Right ventricle myocardium inferior (tissue), 1 donor: ENCODE results near the gene IL1R2. TPM values are rescaled to one million over a fixed set of nuclear protein-coding genes. Genes with fewer than 3 reads are reported as not detected.

Source experiments
- ATAC-seq: fragments of 200-7000 bp; cut with Tn5 transposase; one replicate; pipeline ENCODE4 v1.9.1; 2020; ENCODE audit warnings: mild to moderate bottlenecking, moderate library complexity
- DNase-seq: peaks from one replicate; pipeline ENCODE4 v3.0.0; 2021; ENCODE audit errors: missing footprints
- intact Hi-C: fragments of 100-400 bp; cut with DNase I; formaldehyde crosslinking; loops from one replicate; pipeline ENCODE4 v1.11.0; 2022
- long read RNA-seq: library from polyadenylated mRNA; unstranded; transcript quantifications from one replicate; pipeline ENCODE4 v2.0.0, GENCODE V29; 2021
- total RNA-seq: library from RNA; stranded (reverse); fragmentation: NEBNext Ultra II Directional; extraction: Animal tissue kit (Norgen Biotek cat#: 25700); gene quantifications from one replicate; pipeline ENCODE4 v1.2.1, GENCODE V29; 2021
- donor health status: DM: no; HTN: yes; CAD: no; lungs with severe emphysema.

The IL1R2 gene, protein sequence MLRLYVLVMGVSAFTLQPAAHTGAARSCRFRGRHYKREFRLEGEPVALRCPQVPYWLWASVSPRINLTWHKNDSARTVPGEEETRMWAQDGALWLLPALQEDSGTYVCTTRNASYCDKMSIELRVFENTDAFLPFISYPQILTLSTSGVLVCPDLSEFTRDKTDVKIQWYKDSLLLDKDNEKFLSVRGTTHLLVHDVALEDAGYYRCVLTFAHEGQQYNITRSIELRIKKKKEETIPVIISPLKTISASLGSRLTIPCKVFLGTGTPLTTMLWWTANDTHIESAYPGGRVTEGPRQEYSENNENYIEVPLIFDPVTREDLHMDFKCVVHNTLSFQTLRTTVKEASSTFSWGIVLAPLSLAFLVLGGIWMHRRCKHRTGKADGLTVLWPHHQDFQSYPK
- 1.3 TPM for total RNA-seq
- long read RNA-seq, result 0 reads

DNA sequence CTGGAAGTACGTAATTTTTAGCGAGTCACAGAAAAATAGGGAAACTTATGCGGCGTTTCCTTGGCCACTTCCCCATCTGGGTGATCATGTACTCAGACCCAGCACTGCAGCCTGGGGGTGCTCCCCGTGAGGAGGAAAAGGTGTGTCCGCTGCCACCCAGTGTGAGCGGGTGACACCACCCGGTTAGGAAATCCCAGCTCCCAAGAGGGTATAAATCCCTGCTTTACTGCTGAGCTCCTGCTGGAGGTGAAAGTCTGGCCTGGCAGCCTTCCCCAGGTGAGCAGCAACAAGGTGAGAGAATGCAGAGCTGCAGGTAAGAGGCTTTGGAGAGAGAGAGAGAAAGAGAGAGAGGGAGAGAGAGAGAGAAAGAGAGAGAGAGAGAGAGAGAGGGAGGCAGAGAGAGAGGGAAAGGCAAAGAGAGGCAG is at the start of gene IL1R2:
Gene IL1R2, plus strand, starts transcription at position 240 of the 425 bp plus-strand sequence. CDS start 16,616 bp downstream, outside the sequence.
- DNase-seq, result peak; percentile 88
- ATAC-seq, result no peak
- intact Hi-C loops, result no loop called here

DNA sequence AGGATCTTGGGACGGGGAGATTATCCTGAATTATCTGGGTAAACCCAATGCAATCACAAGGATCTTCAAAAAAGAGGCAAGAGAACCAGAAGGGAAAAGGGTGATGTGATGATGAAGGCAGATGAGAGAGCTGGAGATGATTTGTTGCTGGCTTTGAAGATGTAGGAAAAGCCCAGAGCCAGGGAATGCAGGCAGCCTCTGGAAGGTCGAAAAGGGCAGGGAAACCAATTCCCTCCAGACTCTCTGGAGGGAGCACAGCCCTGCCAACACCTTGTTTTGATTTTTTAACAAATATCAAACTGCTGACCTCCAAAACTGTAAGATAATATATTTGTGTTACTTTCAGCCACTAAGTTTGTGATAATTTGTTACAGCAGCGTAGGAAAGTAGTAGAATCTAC is 48.9 kb upstream of the IL1R2 start:
- no peak for DNase-seq
- no peak for ATAC-seq
- intact Hi-C loops, result no loop called here

DNA sequence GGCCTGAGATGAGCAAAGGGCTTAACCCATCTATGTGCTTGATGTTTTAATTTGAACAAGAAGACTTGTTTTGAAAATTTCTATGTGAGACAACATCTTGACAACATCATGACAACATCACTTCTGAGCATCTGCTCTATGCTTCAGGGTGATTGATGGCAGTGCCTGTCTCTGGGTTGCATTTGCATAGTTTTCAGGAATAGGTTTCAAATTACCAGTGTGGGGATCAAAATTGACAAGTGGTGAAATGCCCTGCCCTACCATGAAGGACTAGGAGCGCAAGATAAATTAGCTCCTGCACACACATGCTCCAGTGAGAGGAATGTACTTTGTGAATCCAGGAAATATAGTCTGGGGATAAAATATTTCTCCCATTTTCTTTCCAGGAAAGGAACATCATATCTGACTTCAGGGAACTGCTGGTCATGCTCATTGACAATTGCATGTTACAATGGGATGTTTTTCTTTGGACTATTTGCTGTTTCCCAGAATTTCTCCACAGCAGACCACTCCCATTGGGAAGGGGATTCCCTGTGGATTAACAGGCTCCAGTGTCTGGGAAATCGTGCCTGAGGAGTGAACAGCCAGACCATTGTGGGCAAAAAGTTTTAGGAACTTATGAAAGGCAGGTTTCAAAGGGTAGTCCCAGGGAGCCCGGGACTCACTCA is 45.3 kb upstream of the IL1R2 start:
- ATAC-seq, result no peak
- intact Hi-C loops, result no loop called here
- no peak for DNase-seq

DNA sequence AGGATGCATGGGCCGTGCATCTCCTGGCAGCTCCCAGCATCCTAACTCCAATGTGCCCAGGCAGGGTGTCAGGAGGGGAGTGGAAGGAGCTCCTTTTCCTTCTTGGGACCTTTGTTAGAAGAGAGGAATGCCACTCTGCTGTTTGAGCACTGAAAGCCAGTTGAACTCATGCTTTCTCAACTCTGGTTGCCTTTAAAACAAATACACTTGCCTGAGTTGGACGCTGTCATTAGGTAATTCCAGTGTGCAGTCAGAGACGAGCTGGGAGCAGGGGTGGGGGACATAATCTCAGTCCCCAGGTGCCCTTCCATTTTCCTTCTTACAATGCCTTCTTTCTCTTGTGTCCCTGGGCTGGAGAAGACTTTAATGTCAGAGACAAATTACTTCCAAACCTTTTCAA is 44.4 kb upstream of the IL1R2 start:
- DNase-seq, result no peak
- ATAC-seq, result no peak
- intact Hi-C loops, result no loop called here

DNA sequence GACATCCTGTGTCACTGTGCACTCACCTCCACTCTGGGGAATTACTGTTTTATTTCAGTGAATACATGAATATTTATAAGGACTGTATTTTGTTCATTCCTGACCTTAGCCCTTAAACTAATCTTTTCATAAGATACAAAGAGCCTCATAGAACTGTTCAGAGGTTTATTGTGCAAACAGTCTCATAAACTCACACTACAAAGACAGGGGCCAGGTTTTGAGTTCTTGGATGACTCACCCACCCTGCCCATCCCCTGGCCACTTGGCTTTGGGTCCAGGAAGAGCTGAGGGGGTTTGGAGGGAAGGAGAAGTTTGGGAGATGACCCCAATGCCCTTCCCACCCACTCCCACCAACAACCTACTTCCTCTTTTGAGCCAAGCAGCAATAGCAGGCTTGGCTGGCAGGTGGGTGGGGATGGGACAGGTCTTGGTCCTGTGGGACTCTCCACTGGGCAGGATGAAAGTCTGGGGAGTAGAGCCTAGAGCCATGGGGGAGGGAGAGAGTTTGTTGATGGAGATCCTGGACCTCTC is 43.1 kb upstream of the IL1R2 start:
- ATAC-seq (no peak), DNase-seq (no peak)
- intact Hi-C loops, result no loop called here

DNA sequence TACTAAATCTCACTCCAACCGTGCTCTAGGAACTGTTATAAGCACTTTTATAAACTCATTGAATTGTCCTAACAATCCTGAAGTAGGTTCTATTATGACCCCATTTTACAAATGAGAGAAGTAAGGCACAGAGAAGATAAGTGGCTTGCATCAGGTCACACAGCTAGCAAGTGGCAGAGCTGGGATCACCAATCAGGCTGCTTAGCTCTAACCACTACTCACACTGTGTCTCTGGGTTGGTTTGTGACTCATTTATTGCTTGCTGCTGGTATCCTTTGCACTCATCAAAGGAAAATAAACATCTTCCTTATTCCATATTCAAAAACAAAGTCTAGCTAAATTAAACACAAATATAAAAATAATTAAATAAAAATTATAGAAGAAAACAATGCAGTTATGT is 42.5 kb upstream of the IL1R2 start:
- no peak for ATAC-seq
- no peak for DNase-seq
- intact Hi-C loops, result no loop called here

DNA sequence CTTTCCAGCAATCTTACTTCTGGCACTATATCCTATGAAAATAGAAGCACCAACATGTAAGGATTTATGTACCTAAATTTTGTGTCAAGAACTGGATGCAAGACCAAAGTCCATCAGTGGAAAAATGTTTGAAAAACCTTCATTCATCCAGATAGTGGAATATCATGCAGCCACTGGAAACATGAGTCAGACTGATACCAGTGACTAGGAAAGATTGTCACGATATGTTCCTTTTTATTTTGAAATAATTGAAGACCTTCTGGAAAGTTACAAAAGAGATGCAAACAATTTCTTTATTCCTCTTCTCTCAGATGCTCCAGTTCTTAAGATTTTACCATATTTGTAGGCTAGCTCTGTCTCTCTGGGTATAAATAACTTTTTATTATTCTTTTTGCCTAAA is 40.5 kb upstream of the IL1R2 start:
- no peak for DNase-seq
- ATAC-seq, result no peak
- intact Hi-C loops, result no loop called here

DNA sequence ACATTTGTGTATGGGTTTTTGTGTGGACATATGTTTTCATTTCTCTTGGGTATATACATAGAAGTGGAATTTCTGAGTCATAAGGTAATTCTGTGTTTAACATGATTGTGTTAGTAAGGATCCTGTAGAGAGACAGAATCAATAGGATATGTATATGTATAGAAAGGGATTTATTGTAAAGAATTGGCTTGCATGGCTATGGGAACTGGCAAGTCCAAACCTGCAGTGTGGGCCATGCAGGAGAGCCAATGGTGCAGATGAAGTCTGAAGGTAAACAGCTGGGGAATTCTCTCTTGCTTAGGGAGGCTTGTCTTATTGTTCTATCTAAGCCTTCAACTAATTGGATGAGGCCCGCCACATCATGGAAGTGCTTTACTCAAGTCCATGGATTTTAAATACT is 39.2 kb upstream of the IL1R2 start:
- ATAC-seq (no peak), DNase-seq (no peak)
- intact Hi-C loops, result no loop called here

DNA sequence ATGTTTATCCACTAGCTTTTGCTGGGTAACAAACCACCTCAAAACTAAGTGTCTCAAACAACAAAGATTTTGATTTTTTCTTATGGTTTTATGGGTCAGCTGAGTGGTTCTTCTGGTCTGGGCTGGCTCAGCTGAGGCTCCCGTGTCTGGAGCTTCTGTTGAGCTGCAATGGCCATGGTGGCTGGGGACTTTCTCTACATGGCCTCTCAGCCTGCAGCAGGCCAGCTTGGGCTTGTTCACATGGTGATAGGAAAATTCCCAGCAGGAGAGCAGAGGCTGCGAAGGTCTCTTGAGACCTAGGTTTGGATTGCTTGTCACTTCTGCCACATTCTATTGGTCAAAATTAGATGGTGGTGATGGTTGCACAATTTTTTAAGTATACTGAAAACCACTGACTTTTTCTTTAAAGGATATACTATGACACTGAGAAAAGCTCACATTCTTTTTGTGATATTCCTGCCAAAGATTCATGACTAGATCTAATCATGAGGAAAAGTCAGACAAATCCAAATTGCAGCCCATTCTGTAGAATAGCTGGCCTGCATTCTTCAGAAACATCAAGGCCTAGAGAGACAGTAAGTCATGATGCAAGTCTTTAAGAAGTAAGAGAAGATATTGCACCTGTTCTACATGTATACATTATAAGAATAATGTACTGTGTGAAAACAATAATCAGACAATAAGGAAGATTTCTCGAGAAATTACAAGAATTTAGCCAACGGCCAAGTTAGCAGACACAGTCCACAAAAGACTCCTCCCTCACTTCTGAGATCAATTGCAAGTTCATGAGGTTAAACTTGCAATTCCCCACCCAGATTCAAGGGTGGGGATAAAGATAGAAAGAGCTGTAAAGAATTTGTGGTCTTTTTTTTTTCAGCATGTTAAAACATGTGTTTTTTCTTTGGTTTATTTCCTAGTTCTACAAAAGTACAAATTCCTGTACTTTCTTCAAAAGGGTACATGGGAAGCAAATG is 35.0 kb upstream of the IL1R2 start:
- ATAC-seq, result no peak

DNA sequence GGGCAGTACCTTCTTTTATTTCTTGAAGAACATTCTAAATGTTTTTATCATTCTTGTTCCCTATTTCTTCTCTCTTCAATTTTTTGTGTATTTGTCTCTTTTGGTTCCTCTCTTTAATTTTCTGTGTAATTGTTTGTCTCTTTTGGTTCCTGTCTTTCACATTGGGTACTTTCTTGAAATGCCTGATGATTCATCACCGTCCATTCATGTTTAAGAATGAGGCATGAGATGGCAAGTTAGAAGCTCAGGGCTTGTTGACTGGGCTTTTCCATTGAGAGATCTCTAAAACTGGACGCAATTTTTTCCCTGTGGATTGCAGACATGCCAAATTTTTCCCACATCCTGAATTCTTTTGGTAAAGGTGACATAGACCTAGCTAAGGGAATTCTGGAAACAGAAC is 33.7 kb upstream of the IL1R2 start:
- ATAC-seq, result no peak
- DNase-seq, result no peak
- intact Hi-C loops, result no loop called here

More for the DNA sequence above, 35.0 kb upstream of the IL1R2 start:
- DNase-seq, result no peak
- intact Hi-C loops, result no loop called here

DNA sequence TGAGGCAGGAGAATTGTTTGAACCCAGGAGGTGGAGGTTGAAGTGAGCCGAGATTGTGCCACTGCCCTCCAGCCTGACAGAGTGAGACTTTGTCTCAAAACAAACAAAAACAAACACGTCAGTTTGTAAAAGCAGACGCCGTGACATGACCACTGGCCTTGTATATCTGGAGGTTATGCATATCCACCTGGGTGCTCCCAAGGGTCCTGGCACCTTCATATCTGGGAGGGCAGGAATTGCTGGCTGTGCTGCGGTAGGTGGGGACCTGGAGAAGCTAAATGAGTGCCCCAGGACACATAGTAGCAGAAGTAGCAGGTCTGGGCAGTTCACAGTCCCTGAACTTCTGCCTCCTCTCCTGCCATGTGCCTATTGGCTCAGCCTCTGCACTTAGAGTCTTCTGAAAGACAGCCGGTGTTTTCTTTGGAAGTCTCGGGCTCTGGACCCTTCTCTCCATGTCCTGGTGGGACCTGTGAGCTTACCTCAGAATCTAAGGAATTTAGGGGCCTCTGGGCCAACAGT is 30.9 kb upstream of the IL1R2 start:
- intact Hi-C loops, result no loop called here
- DNase-seq (no peak), ATAC-seq (no peak)

DNA sequence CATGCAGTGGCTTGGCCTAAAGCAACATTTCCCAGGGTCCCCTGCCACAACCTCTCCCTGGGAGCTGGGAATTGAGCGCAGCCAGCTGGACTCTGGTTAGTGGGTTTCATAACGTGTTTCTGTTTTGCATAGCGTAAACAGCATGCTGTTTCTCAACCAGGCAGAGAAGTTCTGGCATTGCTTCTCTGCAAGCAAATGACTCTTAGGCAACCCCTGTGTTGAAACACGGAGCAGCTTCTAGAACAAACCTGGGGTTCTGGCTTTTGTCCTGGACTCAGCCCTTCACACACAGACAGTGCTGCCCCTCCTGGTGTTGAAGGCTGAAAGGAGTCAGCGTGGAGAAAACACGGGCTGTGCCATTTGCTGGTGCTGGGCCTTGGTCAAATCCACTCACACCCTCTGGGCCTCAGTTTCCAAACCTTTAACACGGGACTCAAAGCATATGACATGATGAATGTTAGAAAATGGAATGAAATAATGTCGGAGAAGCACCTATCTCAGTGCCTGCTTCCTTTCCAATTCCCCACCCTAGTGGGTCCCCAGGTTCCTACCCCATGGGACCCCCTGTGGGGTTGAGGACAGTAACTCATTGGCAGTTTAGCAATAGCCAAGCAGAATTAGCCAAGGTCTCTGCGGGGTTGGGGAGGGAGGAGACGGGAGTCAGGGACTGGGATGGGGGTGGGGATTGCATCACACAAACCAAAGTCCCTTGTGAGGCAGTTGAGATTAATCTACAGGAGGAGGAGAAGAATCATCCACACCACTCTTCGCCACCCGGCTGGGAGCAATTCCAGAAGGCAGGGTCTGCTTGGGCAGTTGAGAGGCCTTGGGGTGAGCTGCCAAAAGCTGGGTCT is 30.2 kb upstream of the IL1R2 start:
- DNase-seq, result peak; percentile 89
- intact Hi-C loops, result no loop called here
- ATAC-seq, result peak; percentile 91

DNA sequence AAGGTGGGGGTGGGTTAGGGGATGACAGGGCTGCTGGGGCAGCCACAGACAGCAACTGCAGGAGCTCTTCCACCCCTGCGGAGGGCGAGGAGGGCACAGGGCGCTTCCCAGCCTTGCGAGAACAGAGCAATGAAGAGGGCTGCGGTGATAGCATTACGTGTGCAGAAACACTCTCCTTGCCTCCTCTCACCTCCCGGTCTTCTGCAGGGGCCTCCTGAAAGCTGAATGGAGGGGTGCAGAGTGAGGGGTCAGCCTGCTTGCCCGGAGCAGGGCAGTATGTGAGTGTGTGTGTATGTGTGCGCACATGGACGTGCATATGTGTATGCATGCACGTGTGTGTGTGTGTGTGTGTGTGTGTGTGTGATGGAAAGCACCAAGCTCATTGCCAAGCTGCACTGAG is 29.5 kb upstream of the IL1R2 start:
- no peak for DNase-seq
- ATAC-seq, result no peak
- intact Hi-C loops, result no loop called here

DNA sequence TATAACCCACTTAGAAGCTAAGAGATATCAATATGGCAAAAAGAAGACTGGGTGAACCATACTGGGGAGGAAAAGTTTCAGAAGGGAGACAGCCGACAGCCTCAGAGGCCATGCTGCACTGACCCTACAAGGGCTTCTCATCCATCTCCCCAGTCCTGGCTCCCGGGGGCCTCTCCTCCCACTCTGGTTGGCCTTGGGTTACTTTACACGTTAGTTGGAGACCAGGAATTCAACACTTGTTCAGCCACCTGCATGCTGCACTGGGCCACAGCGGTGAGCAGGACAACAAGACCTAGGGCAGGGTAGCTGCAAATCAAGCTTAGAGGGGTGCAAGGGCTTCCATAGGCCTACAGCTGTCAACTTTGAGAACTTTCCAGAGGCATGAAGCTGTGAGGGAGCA is 28.6 kb upstream of the IL1R2 start:
- intact Hi-C loops, result no loop called here
- no peak for ATAC-seq
- DNase-seq, result no peak

DNA sequence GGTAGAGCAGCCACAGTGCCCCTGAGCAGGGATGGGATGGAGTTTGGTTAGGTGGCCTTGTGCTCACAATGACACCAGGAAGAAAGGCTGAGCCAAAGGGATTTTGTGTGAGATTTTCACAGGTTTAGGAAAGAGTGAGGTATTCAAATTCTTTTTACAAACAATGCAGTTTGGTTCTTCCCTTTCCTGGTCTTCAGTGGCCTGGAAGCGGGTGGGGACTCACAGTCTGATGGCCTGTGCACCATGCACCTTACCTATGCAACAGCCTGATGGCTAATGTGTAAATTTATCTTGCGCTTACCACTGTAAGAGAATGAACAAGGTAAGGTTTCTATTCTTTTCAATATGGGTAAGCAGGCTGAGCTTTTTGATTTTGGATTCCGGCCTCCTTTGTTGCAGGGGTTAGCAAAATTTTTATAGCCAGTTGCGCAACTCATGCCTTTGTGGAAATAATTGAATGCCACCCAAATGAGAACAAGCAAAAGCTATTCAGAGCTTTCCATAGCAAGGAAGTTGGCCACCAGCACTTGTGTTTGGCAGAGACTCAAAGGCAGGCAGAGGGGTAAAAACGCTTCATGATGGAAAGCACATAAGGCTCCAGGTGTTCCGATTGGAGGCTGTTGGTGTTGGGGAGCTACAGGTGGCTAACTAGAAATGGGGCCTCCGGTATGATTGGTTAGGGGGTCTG is 23.8 kb upstream of the IL1R2 start:
- DNase-seq, result no peak
- no peak for ATAC-seq

DNA sequence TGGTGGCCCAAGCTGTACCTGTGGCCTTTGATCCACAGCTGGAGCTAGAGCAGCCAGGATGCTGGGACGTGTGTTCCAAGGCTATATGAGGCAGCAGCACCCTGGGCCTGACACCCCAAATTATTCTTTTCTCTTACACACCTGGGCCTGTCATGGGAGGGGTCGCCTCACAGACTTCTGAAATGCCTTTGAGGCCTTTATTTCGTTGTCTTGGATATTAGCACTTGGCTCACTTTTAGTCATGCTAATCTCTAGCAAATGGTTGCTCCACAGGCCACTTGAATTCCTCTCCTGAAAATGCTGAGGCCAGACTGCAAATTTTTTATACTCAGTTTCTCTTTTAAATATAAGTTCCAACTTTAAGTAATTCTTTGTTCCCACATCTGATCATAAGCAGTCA is 22.0 kb upstream of the IL1R2 start:
- intact Hi-C loops, result no loop called here
- DNase-seq (no peak), ATAC-seq (no peak)

More for the DNA sequence above, 23.8 kb upstream of the IL1R2 start:
- intact Hi-C loops, result no loop called here

DNA sequence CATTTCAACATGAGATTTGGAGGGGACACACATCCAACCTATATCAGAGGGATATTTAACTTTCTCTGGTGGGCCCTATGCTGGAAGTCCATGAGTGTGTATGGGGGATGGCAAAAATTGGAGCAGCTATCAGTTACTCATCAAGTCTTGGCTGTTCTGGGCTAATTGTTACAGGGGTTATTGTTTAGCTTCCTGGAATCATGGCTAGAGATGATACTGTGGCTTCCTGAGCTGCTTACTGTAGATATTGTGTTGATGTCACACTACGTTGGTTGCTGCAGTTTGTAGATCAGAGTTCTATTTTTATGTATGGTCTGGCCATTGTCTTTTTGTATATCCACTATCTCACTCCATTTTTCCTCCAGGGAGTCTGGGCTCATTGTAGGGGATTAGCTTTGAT is 20.9 kb upstream of the IL1R2 start:
- intact Hi-C loops, result no loop called here
- no peak for ATAC-seq
- DNase-seq, result no peak
